Loucy (cell line): ENCODE measurements around the gene UBE2G2.

Experiments used
- CTCF ChIP-seq: fragments of 200-600 bp; sonication (generic); conservative IDR thresholded peaks from 2 replicates; pipeline ENCODE4 v1.5.1; 2014; ENCODE audit warnings: mild to moderate bottlenecking, antibody characterized with exemption, low read length
- EZH2phosphoT487 ChIP-seq: fragments of 200-600 bp; IDR thresholded peaks from 2 replicates; pipeline ENCODE4 v1.6.1; 2018; ENCODE audit warnings: antibody characterized with exemption, mild to moderate bottlenecking, moderate library complexity, borderline replicate concordance

GRCh38 chr21:44751186-44751798 lies 50.3 kb downstream of the UBE2G2 start:
- TF ChIP-seq CTCF (no peak), EZH2phosphoT487 (no peak)
